ENCODE results near the gene LONP1.
"Not testable (repeated sequence)": the region's sequence is repeated elsewhere in the genome, so short reads cannot be mapped to it uniquely, and the experiment has no call there.

Gene LONP1

DNA sequence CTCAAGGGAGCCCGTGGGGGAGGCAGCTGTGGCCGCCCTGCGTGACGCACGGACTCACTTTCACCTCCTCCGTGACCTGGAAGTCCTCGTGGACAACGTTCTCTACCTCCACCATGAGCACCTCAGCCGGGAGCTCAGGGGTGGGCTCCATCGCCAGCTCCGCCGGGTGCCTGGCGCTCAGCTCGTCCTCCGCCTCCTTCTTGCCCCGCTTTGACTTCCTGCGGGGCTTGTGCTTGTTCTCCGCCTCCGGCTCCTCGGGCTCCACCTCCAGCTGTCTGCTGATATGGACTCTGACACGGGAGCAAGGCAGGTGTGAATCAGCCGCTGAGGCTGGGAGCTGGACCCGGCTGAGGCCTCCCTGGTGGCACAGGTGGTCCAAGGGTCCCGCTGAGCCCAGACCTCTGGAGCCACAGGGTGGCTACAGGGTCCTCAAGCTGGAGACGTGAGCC is 8.2 kb downstream of the LONP1 start:
- DNase-seq, result no peak

DNA sequence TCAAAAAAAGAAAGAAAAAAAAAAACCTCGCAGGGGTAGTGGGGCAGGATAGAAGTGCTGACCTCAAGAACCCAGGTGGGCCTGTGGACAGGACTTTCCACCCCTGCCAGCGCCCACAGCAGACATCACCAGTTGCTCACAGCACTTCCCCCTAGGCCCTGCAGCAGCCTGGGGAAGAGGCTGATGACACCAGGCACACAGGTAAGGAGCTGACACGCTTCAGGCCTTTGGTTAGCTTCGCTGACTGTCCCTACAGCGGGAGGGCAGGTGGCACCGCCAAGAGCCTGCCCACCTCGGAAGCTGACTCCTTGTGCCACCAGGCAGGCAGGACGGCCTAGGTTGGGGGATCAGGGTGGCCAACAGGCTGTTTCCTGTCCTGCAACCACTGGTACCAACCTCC is 8.9 kb downstream of the LONP1 start:
- DNase-seq, result no peak

DNA sequence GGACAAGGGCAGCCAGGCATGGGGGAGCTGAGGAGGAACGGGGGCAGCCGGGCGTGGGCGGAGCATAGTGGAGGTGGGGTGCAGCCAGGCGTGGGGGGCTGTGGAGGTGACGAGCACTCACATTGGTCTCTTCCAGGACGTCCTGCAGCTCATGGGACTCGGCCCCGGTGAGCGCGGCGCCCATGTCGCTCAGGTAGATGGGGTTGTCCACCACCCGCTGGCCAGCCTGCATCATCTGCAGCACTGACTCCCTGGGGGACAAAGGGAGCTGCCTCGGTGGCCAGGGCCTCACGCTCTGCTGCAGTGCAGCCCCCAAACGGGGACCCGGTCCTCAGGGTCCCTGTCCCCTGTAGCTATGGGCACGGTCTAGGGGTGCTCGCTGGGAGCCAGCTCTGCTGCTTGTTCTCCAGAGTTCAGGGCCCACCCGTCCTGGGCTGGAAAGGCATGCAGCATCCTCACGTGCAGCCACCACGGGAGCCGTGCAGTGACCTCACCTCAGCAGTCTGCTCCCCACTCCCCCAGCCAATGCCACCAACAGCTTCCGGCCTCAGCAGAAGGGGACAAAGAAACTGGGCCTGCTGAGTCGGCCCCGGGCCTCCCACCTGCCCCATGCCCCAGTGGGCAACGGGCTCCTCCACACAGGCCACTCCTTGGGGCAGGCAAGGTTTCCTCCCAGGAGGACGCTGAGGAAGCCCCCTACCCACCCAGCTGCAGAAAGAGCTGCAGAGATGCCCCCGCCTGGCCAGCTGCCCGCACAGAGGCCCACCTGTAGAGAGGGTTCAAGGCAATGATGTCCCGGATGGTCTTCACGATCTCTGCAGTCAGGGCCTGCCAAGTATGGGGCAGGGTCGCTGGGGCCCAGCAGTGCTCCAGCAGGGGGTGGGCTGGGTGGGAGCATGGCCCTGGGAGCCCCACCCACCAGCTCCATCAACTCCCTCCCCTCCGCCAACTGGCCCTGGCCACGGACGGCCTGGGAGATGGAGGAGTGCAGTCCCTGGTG is 12.1 kb downstream of the LONP1 start:
- DNase-seq, result no peak

DNA sequence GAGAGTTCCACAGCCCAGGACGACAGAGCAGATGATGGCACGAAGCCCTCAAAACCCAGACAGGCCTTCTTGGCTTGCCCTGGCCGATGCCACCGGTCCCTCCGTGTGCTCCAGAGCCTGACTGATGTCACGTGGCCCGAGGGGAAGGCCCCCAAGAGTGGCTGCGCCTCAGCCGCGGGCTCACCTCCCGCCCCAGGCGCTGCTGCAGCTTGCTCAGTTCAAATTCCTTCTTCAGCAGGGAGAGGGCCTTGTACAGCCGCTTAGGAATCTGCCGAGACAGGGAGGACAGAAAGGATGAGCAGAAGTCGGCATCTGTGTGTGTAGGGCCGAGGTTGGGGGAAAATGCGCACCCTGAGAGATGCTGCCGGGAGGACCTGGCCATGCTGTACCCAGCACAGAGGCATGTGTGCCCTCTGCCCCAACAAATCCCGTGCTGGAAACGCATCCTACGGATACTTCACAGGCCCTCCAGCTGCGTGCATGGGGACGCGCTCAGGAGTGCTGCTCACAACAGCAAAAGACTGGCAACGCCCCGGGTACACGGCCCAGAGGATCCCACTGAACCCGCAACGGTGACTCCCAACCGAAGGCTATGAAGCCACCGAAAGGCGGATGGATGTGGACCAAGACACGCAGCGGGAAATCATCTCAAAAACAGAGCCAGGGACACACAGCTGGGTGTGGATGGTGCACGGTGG is 12.9 kb downstream of the LONP1 start:
- no peak for DNase-seq

DNA sequence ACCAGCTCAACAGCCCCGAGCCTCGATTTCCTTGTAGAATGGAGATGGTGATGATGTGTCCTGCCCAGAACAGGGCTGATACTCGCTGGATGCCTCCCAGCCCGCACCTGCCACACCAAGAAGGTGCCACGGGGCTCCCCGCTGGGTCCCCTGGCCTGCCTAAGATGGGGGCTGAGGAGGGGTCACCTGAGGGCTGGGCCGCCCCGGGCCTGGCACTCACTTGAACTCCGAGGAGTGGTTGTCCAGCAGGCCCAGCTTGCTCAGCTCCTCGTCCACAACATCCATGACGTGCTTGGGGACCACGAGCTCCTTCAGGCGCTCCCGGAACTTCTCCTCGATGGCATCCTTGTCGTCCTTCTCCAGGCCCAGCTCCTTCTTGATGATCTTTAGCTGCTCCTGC is 14.4 kb downstream of the LONP1 start:
- no peak for DNase-seq

DNA sequence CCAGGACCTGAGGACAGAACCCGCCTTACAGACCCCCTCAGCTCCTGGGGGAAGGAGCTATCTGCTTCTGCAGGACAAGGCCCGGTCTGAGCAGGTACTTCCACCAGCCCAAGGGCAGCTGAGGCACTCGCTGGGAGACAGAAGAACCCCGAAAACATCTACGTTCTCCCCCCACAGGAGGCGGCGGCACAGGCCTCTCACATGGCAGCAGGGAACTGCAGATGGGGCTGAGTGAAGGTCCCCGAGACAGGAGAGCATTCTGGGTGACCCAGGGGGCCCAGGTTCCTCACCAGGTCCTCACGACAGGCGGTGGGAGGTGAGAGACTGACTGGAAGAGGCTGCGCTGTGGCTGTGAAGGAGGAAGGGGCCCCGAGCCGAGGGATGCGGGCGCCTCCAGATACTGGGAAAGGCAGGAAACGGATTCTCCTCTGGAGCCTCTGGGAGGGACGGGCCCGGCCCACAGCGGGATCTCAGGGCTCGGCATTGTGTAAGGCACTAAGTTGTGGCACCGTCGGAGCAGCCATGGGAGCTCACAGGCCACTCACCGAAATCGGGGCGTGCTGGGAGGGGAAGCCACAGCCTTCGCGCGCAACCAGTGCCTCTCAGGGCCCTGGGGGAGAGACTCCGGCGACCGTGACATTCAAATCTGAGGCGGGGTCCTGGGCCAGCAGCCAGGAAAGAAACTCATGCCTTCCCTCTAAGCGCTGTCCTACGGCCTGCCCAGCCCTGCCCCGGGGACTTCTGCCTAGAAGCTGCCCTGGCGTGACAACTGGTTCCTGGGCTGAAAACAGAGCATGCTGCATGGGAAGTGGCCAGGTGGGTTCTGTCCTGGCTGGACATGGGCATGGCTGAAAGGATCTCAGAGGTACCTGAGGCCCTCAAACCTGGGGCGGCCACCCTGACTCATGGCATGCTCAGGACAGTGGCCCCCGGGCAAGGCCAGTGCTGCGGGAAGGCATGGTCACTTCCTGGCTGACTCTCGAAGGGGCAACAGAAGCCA is 15.8 kb downstream of the LONP1 start:
- no peak for DNase-seq

DNA sequence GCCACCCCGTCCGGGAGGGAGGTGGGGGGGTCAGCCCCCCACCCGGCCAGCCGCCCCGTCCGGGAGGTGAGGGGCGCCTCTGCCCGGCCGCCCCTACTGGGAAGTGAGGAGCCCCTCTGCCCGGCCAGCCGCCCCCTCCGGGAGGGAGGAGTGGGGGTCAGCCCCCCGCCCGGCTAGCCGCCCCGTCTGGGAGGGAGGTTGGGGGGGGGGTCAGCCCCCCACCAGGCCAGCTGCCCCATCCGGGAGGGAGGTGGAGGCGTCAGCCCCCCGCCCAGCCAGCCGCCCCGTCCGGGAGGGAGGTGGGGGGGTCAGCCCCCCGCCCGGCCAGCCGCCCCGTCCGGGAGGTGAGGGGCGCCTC is 17.9 kb downstream of the LONP1 start:
- not testable (repeated sequence) for DNase-seq

DNA sequence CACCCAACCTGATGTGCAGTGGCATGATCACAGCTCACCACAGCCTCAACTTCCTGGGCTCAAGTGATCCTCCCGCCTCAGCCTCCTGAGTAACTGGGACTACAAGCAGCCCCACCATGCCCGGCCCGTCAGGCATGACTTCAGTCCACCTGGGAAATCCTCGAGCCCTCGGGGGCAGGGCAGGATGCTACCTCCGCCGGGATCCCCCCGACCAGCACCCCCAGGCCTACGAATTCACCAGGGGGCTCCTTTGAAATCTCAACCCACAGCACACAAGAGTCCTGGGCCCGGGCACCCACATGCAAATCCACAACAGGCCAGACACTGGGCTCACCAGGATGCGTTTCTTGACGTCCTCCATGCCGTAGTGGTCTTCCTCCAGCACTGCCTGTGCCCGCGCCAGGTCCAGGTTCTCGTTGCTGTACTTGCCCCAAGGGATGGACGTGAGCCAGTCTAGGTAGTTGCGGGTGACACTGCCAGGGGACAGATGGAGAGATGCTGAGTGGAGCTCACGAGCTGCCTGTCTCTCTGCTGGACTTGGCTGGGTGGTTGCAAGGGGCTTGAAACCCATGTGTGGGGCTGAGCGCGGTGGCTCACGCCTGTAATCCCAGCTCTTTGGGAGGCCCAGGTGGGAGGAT is 19.4 kb downstream of the LONP1 start:
- no peak for DNase-seq

DNA sequence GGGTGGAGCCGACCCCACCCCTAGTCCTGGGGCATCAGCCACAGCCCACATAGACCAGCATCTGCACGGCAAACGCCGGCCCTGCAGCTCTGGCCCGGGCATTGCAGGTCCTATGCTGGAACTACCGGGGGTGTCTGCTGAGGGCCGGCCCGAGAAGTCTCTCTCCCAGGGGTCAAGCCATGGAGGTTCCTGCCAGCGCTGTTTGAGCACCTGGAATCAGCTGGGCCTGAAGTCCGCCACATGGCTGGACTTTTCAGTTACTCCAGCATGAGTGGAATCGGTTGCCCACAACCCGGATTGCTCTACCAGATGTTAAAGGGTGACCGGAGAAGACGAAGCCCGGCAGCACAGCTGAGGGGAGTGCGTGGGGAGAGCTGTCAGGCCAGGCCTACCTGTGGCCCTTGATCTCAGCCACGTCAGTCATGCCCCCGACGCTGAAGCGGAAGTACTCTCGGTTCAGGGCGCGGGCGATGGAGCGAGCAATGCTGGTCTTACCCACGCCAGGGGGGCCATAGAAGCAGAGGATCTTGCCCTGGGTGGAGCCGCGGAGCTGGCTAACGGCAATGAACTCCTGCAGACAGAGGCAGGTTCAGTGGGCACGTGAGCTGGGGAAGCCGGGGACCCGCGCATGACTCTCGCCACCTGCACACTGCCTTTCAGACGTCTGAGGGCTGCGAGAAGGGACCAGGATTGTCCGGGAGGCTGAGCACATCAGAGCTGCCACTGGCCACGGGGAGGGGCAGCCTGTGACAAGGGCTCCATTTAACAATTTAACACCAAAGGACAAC is 21.1 kb downstream of the LONP1 start:
- no peak for DNase-seq

DNA sequence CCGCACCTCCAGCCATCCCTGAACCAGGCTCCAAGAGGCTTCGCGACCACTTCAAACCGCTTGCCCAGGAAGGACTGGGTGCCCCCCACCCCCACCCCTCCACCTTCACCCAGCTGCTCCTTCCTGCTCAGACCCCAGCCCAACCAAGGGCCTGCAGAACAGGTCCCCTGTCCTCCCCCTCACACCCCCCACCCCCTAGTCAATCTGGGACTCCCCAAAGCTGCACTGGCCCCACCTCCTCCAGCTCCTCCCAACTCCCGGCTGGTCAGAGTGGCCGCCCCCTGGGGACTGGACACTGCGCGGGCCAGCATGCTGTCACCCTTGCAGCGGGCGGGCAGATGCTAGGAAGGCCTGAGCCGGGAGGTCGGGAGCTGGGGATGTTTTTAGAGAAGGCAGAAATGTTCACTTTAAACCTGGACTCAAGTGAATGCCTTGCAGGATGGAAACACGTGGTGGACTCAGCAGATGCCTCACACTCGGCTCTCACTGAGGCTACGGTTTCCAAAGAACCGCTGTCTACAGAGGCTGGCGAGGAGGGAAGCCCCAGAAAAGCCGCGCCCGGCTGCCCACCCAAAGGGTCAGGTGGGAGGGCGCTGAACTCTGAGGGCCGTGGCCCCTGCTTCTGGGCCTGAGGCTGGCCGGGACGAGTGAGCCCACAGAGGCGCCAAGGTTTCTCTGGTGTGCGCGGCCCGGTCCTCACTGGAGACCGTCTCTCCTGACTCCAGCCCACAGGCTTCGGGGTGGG is 21.9 kb downstream of the LONP1 start:
- no peak for DNase-seq

DNA sequence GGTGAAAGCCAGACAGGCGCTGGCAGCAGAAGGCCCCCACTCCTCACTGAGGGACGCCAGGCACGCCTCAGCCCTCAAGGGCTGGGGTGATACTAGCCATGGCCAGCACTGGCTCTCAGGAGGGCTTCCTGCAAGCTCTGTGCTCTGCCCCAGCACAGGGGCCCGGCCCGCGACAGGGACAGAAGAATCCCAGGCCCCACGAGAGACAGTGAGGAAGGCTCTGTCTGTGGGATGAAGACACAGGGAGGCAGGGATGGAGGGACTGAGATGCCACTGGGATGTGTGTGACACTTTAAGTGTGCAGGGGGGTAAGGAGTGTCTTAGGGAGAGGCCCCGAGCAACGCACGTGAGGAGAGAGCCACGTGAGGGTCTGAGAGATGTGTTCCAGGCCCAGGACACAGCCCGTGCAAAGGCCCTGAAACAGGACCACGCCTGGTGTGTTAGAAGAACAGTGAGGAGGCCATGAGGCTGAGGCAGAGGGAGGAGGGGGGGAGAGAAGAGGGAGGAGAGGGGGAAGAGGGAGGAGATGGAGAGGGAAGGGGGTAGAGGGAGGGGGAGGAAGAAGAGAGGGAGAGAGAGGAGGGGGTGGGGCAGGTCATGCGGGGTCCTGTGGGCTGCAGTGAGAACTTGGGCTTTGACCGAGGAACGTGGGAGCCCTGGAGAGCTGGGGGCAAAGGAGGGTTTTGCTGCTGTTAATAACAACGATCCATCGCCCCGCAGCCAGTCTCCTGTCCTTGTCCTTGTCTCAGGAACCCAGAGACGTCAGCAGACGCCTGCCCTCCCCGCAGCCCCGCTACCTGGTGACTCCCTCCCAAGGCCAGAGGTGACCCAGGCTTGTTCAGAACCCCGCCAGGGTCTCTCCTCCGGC is 22.7 kb downstream of the LONP1 start:
- no peak for DNase-seq

DNA sequence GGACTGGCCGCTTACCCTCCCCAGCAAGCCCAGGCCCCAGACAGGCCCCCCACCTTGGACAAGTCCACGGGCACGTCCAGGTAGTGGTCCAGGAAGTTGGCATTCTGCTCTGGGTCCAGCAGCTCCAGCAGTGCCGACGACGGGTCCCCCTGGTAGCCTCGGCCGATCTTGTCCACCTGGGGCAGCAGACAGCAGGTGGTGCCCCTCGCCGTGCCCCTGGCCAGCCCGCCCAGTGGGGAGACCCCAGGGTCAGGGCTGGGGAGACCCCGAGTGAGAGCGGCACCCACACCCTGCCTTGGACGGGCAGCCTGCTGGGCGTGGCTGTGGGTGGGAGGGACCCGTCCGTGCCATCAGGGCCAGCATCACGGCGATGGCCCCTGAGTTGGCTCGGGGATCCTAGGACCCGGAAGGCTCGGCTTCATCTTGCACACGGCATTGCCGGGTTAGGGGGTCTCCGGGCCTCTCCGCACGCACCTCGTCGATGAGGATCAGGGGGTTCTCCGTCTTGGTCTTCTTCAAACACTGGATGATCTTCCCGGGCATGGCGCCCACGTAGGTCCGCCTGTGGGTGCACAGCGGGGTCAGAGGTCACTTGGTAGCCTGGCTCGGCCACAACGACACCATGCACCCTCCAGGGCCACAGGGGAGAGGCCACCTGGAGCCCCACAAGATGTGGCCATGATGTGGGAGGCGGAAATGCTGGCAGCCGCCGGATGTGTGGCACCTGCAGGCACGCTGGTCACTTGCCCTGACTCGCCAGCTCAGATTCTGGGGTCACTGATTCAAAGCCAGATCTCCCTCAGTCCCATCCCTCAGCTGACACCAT is 23.5 kb downstream of the LONP1 start:
- no peak for DNase-seq

DNA sequence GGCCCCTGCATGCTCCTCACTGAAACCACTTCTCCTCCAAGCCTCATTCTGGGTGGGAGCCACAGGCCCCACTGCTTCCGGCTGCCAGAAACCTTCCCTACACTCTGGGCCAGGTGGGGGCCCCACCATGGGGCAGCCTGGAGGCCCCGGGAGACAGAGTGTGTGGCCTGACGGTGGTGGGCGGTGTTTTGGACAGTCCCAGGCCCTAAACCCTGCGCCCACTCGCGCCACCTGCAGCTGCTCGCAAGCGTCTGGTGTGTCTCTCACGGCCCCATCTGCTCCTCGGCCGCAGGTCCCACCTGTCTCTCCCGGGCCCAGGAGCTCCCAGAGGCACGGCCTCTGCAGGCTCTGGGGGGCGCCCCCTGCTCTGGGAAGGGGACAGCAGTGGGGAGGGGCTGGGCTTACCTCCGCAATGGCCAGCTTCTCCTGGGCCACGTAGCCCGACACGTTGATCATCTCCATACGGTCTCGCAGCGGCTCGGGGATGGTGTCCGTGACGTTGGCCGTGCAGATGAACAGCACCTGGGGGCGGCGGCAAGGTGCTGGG is 24.2 kb downstream of the LONP1 start:
- DNase-seq, result no peak

DNA sequence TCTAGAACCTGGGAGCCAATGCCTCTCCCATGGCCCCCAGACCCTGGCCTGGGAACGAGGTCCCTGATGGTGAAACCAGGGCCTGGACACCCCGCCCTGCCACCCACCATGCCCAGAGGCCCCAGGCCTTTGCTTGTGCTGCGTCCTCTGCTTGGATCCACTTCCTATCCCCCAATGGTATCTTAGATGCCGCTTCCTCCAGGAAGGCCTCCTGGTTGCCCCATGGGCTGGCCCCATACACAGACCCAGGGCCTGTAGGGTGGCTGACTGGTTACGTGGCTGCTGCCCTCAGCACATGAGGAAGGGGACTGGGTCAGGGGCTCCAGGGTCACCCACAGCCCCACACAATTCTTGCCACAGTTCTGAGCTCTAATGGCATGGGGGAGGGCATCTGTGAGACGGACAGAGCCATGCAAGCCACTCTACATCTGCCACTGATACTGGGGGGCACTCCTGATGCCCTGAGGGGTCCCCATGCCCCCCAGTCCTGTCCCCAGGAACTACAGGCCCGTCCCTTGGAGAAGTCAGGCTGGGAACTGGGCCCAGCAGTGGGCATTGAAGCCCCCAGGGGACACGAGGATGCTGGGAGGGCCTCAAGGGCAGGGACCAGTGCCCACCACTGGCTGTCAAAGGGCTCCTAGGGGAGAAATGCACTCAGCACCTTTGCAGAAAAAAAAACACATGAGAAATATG is 24.8 kb downstream of the LONP1 start:
- DNase-seq, result no peak

DNA sequence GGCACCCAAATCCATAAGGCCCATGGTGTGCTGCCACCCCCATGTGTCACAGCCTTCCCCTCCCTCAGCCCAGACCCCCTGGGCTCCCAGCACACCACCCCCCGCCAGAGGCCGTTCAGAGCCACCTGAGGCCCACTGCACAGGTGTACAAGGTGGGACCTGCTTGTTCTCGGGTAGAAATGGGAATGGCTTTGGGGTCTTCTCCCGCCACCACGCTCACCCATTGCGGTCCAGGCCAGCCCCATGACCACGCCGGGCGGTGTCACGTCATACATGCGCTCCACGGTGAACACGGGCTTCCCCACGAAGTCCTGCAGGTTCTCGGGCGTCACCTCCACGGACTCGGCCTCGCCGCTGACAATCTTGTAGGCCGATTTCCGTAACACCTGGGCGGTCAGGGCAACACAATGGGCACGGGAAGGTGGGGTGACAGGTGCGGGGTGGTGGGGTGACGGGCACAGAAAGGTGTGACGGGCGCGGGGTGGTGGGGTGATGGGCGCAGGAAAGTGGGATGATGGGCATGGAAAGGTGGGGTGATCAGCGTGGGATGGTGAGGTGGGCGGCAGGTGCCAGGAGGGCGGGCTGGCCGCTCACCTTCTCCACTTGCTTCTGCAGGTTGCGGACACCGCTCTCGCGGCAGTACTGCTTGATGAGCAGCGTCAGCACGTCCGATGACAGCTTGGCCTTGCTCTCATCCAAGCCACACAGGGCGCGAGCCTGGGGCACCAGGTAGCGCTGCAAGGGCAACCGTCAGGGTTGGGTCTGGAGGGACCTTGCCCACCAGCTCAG is 25.6 kb downstream of the LONP1 start:
- no peak for DNase-seq

DNA sequence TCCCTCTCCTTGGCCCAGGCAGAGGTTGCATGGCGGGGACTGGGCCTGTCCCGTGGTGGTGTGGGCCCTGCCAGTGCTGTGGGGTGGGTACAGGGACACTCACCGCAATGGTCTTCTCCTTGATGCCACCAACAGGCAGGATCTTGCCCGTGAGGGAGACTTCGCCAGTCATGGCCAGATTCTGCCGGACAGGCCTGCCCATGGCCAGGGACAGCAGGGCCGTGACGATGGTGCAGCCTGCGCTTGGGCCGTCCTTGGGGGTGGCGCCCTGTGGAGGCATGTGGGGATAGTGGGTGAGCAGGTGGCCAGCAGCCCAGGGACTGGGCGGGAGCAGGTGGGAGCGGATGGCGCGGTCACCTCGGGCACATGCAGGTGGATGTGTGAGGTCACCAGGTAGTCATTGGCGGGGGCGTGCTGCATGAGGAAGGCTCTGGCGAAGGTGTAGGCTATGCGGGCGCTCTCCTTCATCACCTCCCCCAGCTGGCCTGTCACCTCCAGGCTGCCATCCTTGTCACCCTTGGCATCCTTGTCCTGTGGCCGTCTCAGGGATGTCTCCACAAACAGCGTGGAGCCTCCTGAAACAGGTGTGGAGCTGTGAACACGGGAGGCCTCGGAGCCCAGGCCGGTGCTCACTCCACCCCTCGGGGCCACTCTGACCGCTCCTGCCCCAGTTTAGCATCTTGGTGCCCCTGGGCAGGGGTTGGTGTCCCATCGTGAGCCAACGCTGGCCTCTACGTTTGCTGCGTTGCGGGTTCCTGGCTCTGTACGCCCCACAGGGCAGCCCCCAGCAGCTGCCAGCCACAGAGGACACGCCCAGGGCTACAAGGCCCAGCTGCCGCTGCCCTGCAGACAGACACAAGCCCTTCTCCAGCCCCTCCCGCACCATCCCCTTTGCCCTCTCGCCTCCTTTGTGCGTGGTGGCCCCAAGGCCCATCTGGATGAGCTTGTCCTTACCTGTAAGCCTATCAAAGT is 26.5 kb downstream of the LONP1 start:
- no peak for DNase-seq

Data from SHP77 (cell line).